Measurements from ENCODE around the gene TLE3.

TLE3 gene

GRCh38 chr15:70001859-70002258, 95.9 kb downstream of the TLE3 start:
- DNase-seq (ENCODE audit: low read depth): no peak

- DNase-seq (ENCODE audit: low read depth): no peak
Measured at GRCh38 chr15:69999392-70000085, 98.2 kb downstream of the TLE3 start.

GRCh38 chr15:69998541-69999391, 99.0 kb downstream of the TLE3 start:
- no peak for DNase-seq (ENCODE audit: low read depth)

- no peak for DNase-seq (ENCODE audit: low read depth)
Measured at GRCh38 chr15:69997813-69998212, 99.9 kb downstream of the TLE3 start.
